Testis (tissue), 5 donors: Measurements from ENCODE around the gene UBP1. TPM values are rescaled to one million over a fixed set of nuclear protein-coding genes. Genes with fewer than 3 reads are reported as not detected.

Experiments
- DNase-seq: peaks from one replicate; pipeline ENCODE4 v3.0.0-alpha.2; 2019
- H3K27ac ChIP-seq, 2 donors: fragments of 200-600 bp; sonication (generic); one replicate each; pipeline ENCODE4 v1.5.1; 2019
- H3K27me3 ChIP-seq: fragments of 200-600 bp; sonication (generic); one replicate; pipeline ENCODE4 v1.5.1; 2019
- H3K36me3 ChIP-seq: fragments of 200-600 bp; sonication (generic); one replicate; pipeline ENCODE4 v1.5.1; 2017; ENCODE audit warnings: low read depth; ENCODE audit errors: missing control alignments
- H3K4me1 ChIP-seq: fragments of 200-600 bp; sonication (generic); one replicate; pipeline ENCODE4 v1.5.1; 2019
- H3K4me3 ChIP-seq, 2 donors: fragments of 200-600 bp; sonication (generic); one replicate each; pipeline ENCODE4 v1.5.1; 2017 to 2019
- H3K9me3 ChIP-seq: fragments of 200-600 bp; sonication (generic); one replicate; pipeline ENCODE4 v1.5.1; 2017
- POLR2A ChIP-seq: fragments of 450-650 bp; IDR thresholded peaks from one replicate; pipeline ENCODE4 v1.6.1; 2017; ENCODE audit warnings: antibody characterized with exemption, mild to moderate bottlenecking, moderate library complexity
- WGBS, 2 donors: methylation state at CpG; one replicate each; pipeline ENCODE4 v1.1.5; 2018; 5-methylcytosine and 5-hydroxymethylcytosine counted together
- intact Hi-C: fragments of 100-400 bp; cut with DNase I; formaldehyde crosslinking; loops from one replicate; pipeline ENCODE4 v1.15.1; 2023; ENCODE audit warnings: low total_unique reads
- long read RNA-seq, 2 donors: transcript quantifications; one replicate each; lab custom pipeline, GENCODE V29; 2026
- polyA plus RNA-seq: library from polyadenylated mRNA; stranded (reverse); fragments of 350-450 nt; fragmentation: Illumina TruSeq; extraction: RNeasy Lipid Tissue Mini Kit (QIAGEN cat#74804); gene quantifications from one replicate; pipeline ENCODE4 v1.2.3, GENCODE V29; 2014; ENCODE audit warnings: low read depth, low replicate concordance; ENCODE audit not compliant: insufficient read depth
- total RNA-seq, 2 donors: library from RNA; depleted of rRNA; stranded (reverse); fragments of >200 nt; gene quantifications; one replicate each; pipeline ENCODE4 v1.2.3, GENCODE V29; 2016
- TF ChIP-seq, protein P1 (sequence below), 3 experiments: fragments of 450-650 bp in 2 of 3; fragments of 200-600 bp in 1 of 3; sonication (generic) in 1 of 3; IDR thresholded peaks; one replicate each; pipeline ENCODE4 v1.5.1; 2016 to 2019; ENCODE audit warnings: antibody characterized with exemption in 3 of 3, mild to moderate bottlenecking in 2 of 3, moderate library complexity in 1 of 3

UBP1 gene, protein sequence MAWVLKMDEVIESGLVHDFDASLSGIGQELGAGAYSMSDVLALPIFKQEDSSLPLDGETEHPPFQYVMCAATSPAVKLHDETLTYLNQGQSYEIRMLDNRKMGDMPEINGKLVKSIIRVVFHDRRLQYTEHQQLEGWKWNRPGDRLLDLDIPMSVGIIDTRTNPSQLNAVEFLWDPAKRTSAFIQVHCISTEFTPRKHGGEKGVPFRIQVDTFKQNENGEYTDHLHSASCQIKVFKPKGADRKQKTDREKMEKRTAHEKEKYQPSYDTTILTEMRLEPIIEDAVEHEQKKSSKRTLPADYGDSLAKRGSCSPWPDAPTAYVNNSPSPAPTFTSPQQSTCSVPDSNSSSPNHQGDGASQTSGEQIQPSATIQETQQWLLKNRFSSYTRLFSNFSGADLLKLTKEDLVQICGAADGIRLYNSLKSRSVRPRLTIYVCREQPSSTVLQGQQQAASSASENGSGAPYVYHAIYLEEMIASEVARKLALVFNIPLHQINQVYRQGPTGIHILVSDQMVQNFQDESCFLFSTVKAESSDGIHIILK
- total RNA-seq = 100 to 1,000 TPM in 1 of 2 donors, 10 to 100 TPM in 1; 93.2 to 108 TPM
- polyA plus RNA-seq = 53.9 TPM
- long read RNA-seq, donor 1, partial matches to known transcripts = 0 of 2 reads
- long read RNA-seq, donor 1, other reads (novel, unspliced or antisense) = 0 of 2 reads
- long read RNA-seq, donor 2, full-length matches to known transcripts = 4 of 4 reads
- long read RNA-seq, donor 2, partial matches to known transcripts = 0 of 4 reads
- long read RNA-seq, donor 2, other reads (novel, unspliced or antisense) = 0 of 4 reads

DNA sequence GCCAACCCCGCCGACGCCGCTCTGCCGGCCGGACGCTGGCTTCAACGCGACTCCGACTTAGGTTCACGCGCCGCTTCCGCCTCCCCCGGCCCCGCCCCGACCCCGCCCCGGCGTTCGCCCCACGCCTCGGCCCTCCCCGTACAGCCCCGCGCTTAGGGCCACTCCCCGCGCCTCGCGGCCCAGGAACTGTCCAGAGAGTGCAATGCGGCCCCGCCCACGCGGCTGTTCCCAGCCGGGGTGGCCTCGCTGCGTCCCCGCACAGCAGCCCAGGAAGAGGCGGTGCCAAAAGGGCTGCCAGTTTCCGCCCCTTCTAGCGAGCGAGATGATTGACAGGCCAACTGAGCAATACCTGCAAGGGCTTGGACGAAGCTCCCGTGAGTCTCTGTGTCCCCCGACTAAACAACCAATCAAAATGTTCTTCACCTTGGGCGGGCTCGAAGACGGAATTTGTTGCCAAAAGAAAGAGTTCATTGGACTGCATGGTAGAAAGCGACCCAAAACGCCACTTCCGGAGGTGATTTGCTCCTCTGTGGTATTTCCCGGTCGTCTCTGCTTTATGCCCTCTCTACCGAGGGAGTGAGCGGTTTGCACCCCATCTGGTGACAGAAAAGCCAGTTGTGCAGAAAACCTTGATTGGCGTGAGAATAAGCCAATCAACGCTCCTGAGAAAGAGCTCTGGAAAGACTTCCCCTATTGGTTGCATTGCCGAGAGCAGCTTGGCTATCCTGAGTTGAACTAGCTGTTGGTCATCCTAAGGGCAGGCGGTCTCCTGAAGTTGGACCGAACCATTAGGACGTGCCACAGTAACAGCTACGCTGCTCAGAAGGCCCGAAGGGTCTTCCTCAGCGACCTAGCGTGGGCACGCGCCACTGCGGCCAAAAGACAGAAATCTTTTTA is at the start of gene UBP1:
TSS of gene UBP1 (minus strand) at position 78 of the 897 bp plus-strand sequence. CDS start 557 bp downstream, outside the sequence.
- TF ChIP-seq, protein P1, sequence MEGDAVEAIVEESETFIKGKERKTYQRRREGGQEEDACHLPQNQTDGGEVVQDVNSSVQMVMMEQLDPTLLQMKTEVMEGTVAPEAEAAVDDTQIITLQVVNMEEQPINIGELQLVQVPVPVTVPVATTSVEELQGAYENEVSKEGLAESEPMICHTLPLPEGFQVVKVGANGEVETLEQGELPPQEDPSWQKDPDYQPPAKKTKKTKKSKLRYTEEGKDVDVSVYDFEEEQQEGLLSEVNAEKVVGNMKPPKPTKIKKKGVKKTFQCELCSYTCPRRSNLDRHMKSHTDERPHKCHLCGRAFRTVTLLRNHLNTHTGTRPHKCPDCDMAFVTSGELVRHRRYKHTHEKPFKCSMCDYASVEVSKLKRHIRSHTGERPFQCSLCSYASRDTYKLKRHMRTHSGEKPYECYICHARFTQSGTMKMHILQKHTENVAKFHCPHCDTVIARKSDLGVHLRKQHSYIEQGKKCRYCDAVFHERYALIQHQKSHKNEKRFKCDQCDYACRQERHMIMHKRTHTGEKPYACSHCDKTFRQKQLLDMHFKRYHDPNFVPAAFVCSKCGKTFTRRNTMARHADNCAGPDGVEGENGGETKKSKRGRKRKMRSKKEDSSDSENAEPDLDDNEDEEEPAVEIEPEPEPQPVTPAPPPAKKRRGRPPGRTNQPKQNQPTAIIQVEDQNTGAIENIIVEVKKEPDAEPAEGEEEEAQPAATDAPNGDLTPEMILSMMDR (IDR thresholded peaks at IDR 0.05) = peak in 1 of 3 experiments; percentile 49
- TF ChIP-seq POLR2A = peak; percentile 28
- Histone ChIP-seq H3K27me3 (no peaks in the 10 kb centered on the region), H3K9me3 (no peaks in the 10 kb centered on the region), H3K27ac (peak within 1 kb of the TSS; percentile 92 to 97), H3K4me3 (peak within 1 kb of the TSS; percentile 83 to 86), H3K4me1 (peaks cover 30% of the 10 kb centered on the region), H3K36me3 (no peaks in the 10 kb centered on the region)
- intact Hi-C loops = no loop called here
- WGBS, 2 donors = 1 to 3% methylated on average over 17 to 64 of the region's 68 CpGs
- peak; percentile 99 for DNase-seq

DNA sequence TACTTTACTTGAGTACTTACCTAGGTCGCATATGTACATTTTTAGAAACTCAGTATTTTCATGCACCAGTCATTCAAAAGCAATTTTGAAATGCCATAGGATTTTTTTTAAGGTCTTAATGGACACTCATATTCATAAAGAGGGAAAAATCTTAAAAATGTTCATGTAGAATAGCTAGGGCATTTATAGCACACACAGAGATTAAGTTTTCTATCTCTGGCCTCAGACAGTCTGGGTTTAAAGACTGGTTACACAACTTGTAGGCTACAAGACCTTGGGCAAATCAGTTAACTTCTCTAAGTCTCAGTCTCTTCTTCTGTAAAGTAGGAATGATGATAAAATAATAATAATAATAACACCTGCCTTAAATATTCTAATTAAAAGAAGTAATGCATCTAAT is 48.5 kb upstream of the UBP1 start:
- WGBS, 2 donors = 95 to 97% methylated on average over 1 of the region's 1 CpG
- no peak overlapping the region for H3K4me3 ChIP-seq
- H3K36me3 ChIP-seq = no peaks in the 10 kb centered on the region
- DNase-seq = no peak
- H3K27ac ChIP-seq = no peak overlapping the region
- intact Hi-C loops = no loop called here
- no peaks in the 10 kb centered on the region for H3K27me3 ChIP-seq
- H3K4me1 ChIP-seq = no peaks in the 10 kb centered on the region
- no peaks in the 10 kb centered on the region for H3K9me3 ChIP-seq
- no peak for TF ChIP-seq POLR2A
- TF ChIP-seq, protein P1 (IDR thresholded peaks at IDR 0.05) = no peak

DNA sequence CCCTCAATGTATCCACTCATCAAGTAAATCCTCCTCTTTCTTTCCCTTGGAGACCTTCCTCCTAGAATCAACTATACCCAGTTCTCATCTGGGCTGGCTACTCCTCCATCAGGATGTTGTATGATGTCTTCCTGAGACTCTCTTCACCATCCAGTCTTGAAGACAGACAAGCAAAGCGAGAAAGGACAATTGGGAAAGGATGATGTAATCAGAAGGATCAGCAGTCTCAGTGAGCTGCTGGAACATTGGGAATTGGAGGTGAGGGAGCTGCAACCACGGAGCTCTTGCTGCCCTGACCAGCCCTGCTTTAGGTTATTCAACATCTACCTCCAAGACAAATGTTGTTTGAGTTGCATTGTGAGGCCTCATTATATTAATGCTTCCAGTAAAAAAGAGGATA is 48.0 kb upstream of the UBP1 start:
- intact Hi-C loops = no loop called here

DNA sequence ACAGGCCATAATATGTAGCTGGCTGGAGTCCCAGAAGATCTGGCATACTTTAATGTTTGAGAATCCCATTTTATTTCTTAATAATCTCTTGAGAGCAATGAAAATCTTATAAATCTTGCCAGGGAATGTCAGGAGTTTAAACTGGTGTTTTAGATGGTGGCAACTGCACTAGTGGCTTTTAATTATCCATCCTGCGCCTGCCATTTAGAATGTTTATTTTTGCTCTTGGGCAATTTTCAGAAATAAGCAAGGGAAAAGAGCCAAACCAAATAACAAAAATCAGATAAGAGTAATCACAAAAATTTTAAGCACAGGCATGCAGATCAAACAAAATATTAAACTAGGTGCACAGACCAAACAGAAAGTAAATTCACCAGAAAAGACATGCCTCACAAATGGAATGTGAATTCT is 41.9 kb upstream of the UBP1 start:
- TF ChIP-seq, protein P1 (IDR thresholded peaks at IDR 0.05) = no peak
- TF ChIP-seq POLR2A = no peak
- H3K27me3 ChIP-seq = no peaks in the 10 kb centered on the region
- H3K36me3 ChIP-seq = no peaks in the 10 kb centered on the region
- H3K9me3 ChIP-seq = no peaks in the 10 kb centered on the region
- WGBS, 2 donors = 69 to 77% methylated on average over 1 of the region's 1 CpG
- intact Hi-C loops = no loop called here
- no peaks in the 10 kb centered on the region for H3K4me1 ChIP-seq
- H3K27ac ChIP-seq = no peak overlapping the region
- no peak for DNase-seq
- no peak overlapping the region for H3K4me3 ChIP-seq

More for the DNA sequence above, 48.0 kb upstream of the UBP1 start:
- no peaks in the 10 kb centered on the region for H3K4me1 ChIP-seq
- DNase-seq = no peak
- whole genome bisulfite sequencing, 2 donors = 86 to 97% methylated on average over 2 of the region's 2 CpGs
- no peak overlapping the region for H3K4me3 ChIP-seq
- H3K27ac ChIP-seq = no peak overlapping the region
- no peaks in the 10 kb centered on the region for H3K36me3 ChIP-seq
- no peaks in the 10 kb centered on the region for H3K27me3 ChIP-seq
- no peaks in the 10 kb centered on the region for H3K9me3 ChIP-seq
- TF ChIP-seq POLR2A = no peak
- TF ChIP-seq, protein P1 (IDR thresholded peaks at IDR 0.05) = no peak
